Measurements from ENCODE around the gene MEGF11. TPM values are rescaled to one million over a fixed set of nuclear protein-coding genes. Genes with fewer than 3 reads are reported as not detected.
A peak's percentile ranks its signal among the peaks of the same experiment; 100 is the strongest.

Gene MEGF11
- polyA plus RNA-seq, 6 donors from 2014 or later: 1.00 TPM; not detected in 5

GRCh38 chr15:65954289-65954741 is 299.2 kb downstream of the MEGF11 start:
- H3K9me3 Mint-ChIP-seq: no peaks in the 10 kb centered on the region
- H3K27me3 Mint-ChIP-seq: no peaks in the 10 kb centered on the region
- H3K4me3 Mint-ChIP-seq: no peak overlapping the region
- DNase-seq (no peak), ATAC-seq (ENCODE audit: low read depth in 2 of 2) (no peak)
- H3K36me3 Mint-ChIP-seq: no peaks in the 10 kb centered on the region
- H3K27ac Mint-ChIP-seq: peak overlapping the region in 1 of 6 donors; percentile 28
- peaks cover 8 to 10% (median 9%) of the 10 kb centered on the region in 3 donors for H3K4me1 Mint-ChIP-seq

GRCh38 chr15:65953622-65954021 is 299.9 kb downstream of the MEGF11 start:
- no peak for ATAC-seq (ENCODE audit: low read depth in 2 of 2)
- DNase-seq: no peak
- Mint-ChIP-seq H3K4me3 (no peak overlapping the region), H3K27me3 (no peaks in the 10 kb centered on the region), H3K36me3 (no peaks in the 10 kb centered on the region), H3K9me3 (no peaks in the 10 kb centered on the region), H3K4me1 (peaks cover 8 to 10% (median 9%) of the 10 kb centered on the region in 3 donors), H3K27ac (no peak overlapping the region)

- Mint-ChIP-seq H3K4me3 (peak overlapping the region in 1 of 8 donors; percentile 31), H3K36me3 (no peaks in the 10 kb centered on the region), H3K27me3 (no peaks in the 10 kb centered on the region), H3K4me1 (peaks cover 8 to 10% (median 9%) of the 10 kb centered on the region in 3 donors), H3K9me3 (no peaks in the 10 kb centered on the region), H3K27ac (peak overlapping the region in 1 of 6 donors; percentile 74)
- DNase-seq: no peak
- no peak for ATAC-seq (ENCODE audit: low read depth in 2 of 2)
Measured at GRCh38 chr15:65952391-65953053, 301.0 kb downstream of the MEGF11 start.

- ATAC-seq (ENCODE audit: low read depth in 2 of 2) (no peak), DNase-seq (no peak)
- Mint-ChIP-seq H3K36me3 (no peaks in the 10 kb centered on the region), H3K4me1 (peaks cover 8 to 10% (median 9%) of the 10 kb centered on the region in 3 donors), H3K4me3 (no peak overlapping the region), H3K9me3 (no peaks in the 10 kb centered on the region), H3K27me3 (no peaks in the 10 kb centered on the region), H3K27ac (peak overlapping the region in 2 of 6 donors; percentile 39 to 83)
Measured at GRCh38 chr15:65951007-65951406, 302.5 kb downstream of the MEGF11 start.

- Mint-ChIP-seq H3K4me1 (peaks cover 7 to 9% (median 8%) of the 10 kb centered on the region in 3 donors), H3K27ac (no peak overlapping the region), H3K9me3 (no peaks in the 10 kb centered on the region), H3K27me3 (no peaks in the 10 kb centered on the region), H3K36me3 (no peaks in the 10 kb centered on the region), H3K4me3 (no peak overlapping the region)
- no peak for ATAC-seq (ENCODE audit: low read depth in 2 of 2)
- no peak for DNase-seq
Measured at GRCh38 chr15:65949491-65949890, 304.1 kb downstream of the MEGF11 start.

GRCh38 chr15:65949011-65949410 is 304.5 kb downstream of the MEGF11 start:
- DNase-seq: no peak
- Mint-ChIP-seq H3K36me3 (no peaks in the 10 kb centered on the region), H3K4me3 (no peak overlapping the region), H3K27ac (no peak overlapping the region), H3K27me3 (no peaks in the 10 kb centered on the region), H3K9me3 (no peaks in the 10 kb centered on the region), H3K4me1 (peaks cover 2 to 6% (median 5%) of the 10 kb centered on the region in 3 donors)
- no peak for ATAC-seq (ENCODE audit: low read depth in 2 of 2)

GRCh38 chr15:65948383-65948782 is 305.2 kb downstream of the MEGF11 start:
- Mint-ChIP-seq H3K27me3 (peaks cover 0 to 5% (median 0%) of the 10 kb centered on the region in 3 donors), H3K4me3 (no peak overlapping the region), H3K27ac (no peak overlapping the region), H3K4me1 (peaks cover 0 to 4% (median 0%) of the 10 kb centered on the region in 3 donors), H3K36me3 (no peaks in the 10 kb centered on the region), H3K9me3 (no peaks in the 10 kb centered on the region)
- ATAC-seq (ENCODE audit: low read depth in 2 of 2): no peak
- no peak for DNase-seq

- peaks cover 0 to 5% (median 0%) of the 10 kb centered on the region in 3 donors for H3K27me3 Mint-ChIP-seq
- H3K27ac Mint-ChIP-seq: no peak overlapping the region
- no peaks in the 10 kb centered on the region for H3K4me1 Mint-ChIP-seq
- H3K9me3 Mint-ChIP-seq: no peaks in the 10 kb centered on the region
- DNase-seq: no peak
- H3K4me3 Mint-ChIP-seq: no peak overlapping the region
- H3K36me3 Mint-ChIP-seq: no peaks in the 10 kb centered on the region
- no peak for ATAC-seq (ENCODE audit: low read depth in 2 of 2)
Measured at GRCh38 chr15:65947041-65947440, 306.5 kb downstream of the MEGF11 start.

GRCh38 chr15:65945616-65946015 is 307.9 kb downstream of the MEGF11 start:
- Mint-ChIP-seq H3K4me3 (no peak overlapping the region), H3K4me1 (no peaks in the 10 kb centered on the region), H3K36me3 (no peaks in the 10 kb centered on the region), H3K27ac (no peak overlapping the region), H3K9me3 (no peaks in the 10 kb centered on the region), H3K27me3 (peaks cover 0 to 5% (median 0%) of the 10 kb centered on the region in 3 donors)
- DNase-seq (no peak), ATAC-seq (ENCODE audit: low read depth in 2 of 2) (no peak)

- Mint-ChIP-seq H3K27me3 (peaks cover 0 to 5% (median 0%) of the 10 kb centered on the region in 3 donors), H3K36me3 (no peaks in the 10 kb centered on the region), H3K27ac (no peak overlapping the region), H3K4me3 (no peak overlapping the region), H3K9me3 (no peaks in the 10 kb centered on the region), H3K4me1 (no peaks in the 10 kb centered on the region)
- ATAC-seq (ENCODE audit: low read depth in 2 of 2): no peak
- DNase-seq: no peak
Measured at GRCh38 chr15:65944404-65944803, 309.1 kb downstream of the MEGF11 start.

GRCh38 chr15:65942436-65942835 is 311.1 kb downstream of the MEGF11 start:
- no peaks in the 10 kb centered on the region for H3K9me3 Mint-ChIP-seq
- H3K36me3 Mint-ChIP-seq: no peaks in the 10 kb centered on the region
- no peak overlapping the region for H3K4me3 Mint-ChIP-seq
- no peaks in the 10 kb centered on the region for H3K4me1 Mint-ChIP-seq
- no peak for DNase-seq
- H3K27ac Mint-ChIP-seq: no peak overlapping the region
- ATAC-seq (ENCODE audit: low read depth in 2 of 2): no peak
- peaks cover 0 to 5% (median 0%) of the 10 kb centered on the region in 3 donors for H3K27me3 Mint-ChIP-seq

- Mint-ChIP-seq H3K4me1 (no peaks in the 10 kb centered on the region), H3K9me3 (no peaks in the 10 kb centered on the region), H3K27me3 (peaks cover 0 to 5% (median 0%) of the 10 kb centered on the region in 3 donors), H3K27ac (no peak overlapping the region), H3K36me3 (no peaks in the 10 kb centered on the region), H3K4me3 (no peak overlapping the region)
- ATAC-seq (ENCODE audit: low read depth in 2 of 2) (no peak), DNase-seq (no peak)
Measured at GRCh38 chr15:65940618-65940909, 313.0 kb downstream of the MEGF11 start.

- Mint-ChIP-seq H3K9me3 (no peaks in the 10 kb centered on the region), H3K4me1 (no peaks in the 10 kb centered on the region), H3K27me3 (peaks cover 0 to 5% (median 0%) of the 10 kb centered on the region in 3 donors), H3K4me3 (no peak overlapping the region), H3K27ac (peak overlapping the region in 1 of 6 donors; percentile 6), H3K36me3 (no peaks in the 10 kb centered on the region)
- no peak for DNase-seq
- no peak for ATAC-seq (ENCODE audit: low read depth in 2 of 2)
Measured at GRCh38 chr15:65939901-65940617, 313.5 kb downstream of the MEGF11 start.

- no peaks in the 10 kb centered on the region for H3K4me1 Mint-ChIP-seq
- ATAC-seq (ENCODE audit: low read depth in 2 of 2): no peak
- no peak overlapping the region for H3K27ac Mint-ChIP-seq
- peaks cover 0 to under 1% (median 0%) of the 10 kb centered on the region in 3 donors for H3K27me3 Mint-ChIP-seq
- no peaks in the 10 kb centered on the region for H3K9me3 Mint-ChIP-seq
- H3K4me3 Mint-ChIP-seq: no peak overlapping the region
- no peaks in the 10 kb centered on the region for H3K36me3 Mint-ChIP-seq
- DNase-seq: no peak
Measured at GRCh38 chr15:65938604-65939003, 314.9 kb downstream of the MEGF11 start.
